ENCODE measurements around the gene POLK.

Gene POLK

GRCh38 chr5:75524071-75524470 lies 12.4 kb downstream of the POLK start:
- H3F3A ChIP-seq (ENCODE audit: insufficient read depth, low read length), result peaks cover 11% of the 10 kb centered on the region

GRCh38 chr5:75524591-75524990 lies 12.9 kb downstream of the POLK start:
- Histone ChIP-seq H3K27ac (ENCODE audit: low read length) (peak overlapping the region; percentile 47; the same call in 1 of the 2 replicates), H3K4me1 (ENCODE audit: low read length) (peaks cover 24% of the 10 kb centered on the region), H3K79me2 (ENCODE audit: low read length) (peaks cover 46% of the 10 kb centered on the region), H3K9me3 (replicated peaks; ENCODE audit: insufficient read depth, low read length) (no peaks in the 10 kb centered on the region), H2AFZ (ENCODE audit: low read length) (no peak overlapping the region), H3K4me2 (ENCODE audit: low read depth, low read length) (peak overlapping the region; percentile 35; the same call in 1 of the 2 replicates), H3K9me2 (replicated peaks; ENCODE audit: insufficient read depth, low read length) (no peaks in the 10 kb centered on the region), H4K20me1 (ENCODE audit: insufficient read depth, low read length) (no peaks in the 10 kb centered on the region), H3K27me3 (replicated peaks; ENCODE audit: insufficient read depth, low read length) (no peaks in the 10 kb centered on the region), H3K9ac (ENCODE audit: low read length) (no peak overlapping the region), H3K4me3 (ENCODE audit: low read length) (no peak overlapping the region), H3K36me3 (replicated peaks; ENCODE audit: insufficient read depth, low read length) (no peaks in the 10 kb centered on the region; the same call in 1 of the 2 replicates), H3F3A (ENCODE audit: insufficient read depth, low read length) (peaks cover 11% of the 10 kb centered on the region)
- no peak for DNase-seq
- TF ChIP-seq EZH2 (optimal IDR thresholded peaks at IDR 0.05; ENCODE audit: low read depth, low read length) (no peak), CTCF (IDR thresholded peaks at IDR 0.05; ENCODE audit: low read length) (no peak), EZH2phosphoT487 (IDR thresholded peaks at IDR 0.05; ENCODE audit: low read length) (no peak)

More at GRCh38 chr5:75524071-75524470, 12.4 kb downstream of the POLK start:
- Histone ChIP-seq H3K27ac (ENCODE audit: low read length) (peak overlapping the region; percentile 47; the same call in 1 of the 2 replicates), H3K79me2 (ENCODE audit: low read length) (peaks cover 51% of the 10 kb centered on the region), H3K27me3 (replicated peaks; ENCODE audit: insufficient read depth, low read length) (no peaks in the 10 kb centered on the region), H3K9me3 (replicated peaks; ENCODE audit: insufficient read depth, low read length) (no peaks in the 10 kb centered on the region), H3K4me1 (ENCODE audit: low read length) (peaks cover 24% of the 10 kb centered on the region), H3K9ac (ENCODE audit: low read length) (no peak overlapping the region), H3K36me3 (replicated peaks; ENCODE audit: insufficient read depth, low read length) (no peaks in the 10 kb centered on the region; the same call in 1 of the 2 replicates), H3K4me2 (ENCODE audit: low read depth, low read length) (peak overlapping the region; percentile 35; the same call in 1 of the 2 replicates), H2AFZ (ENCODE audit: low read length) (no peak overlapping the region), H3K4me3 (ENCODE audit: low read length) (no peak overlapping the region; the same call in 1 of the 2 replicates), H3K9me2 (replicated peaks; ENCODE audit: insufficient read depth, low read length) (no peaks in the 10 kb centered on the region), H4K20me1 (ENCODE audit: insufficient read depth, low read length) (no peaks in the 10 kb centered on the region)
- TF ChIP-seq EZH2phosphoT487 (IDR thresholded peaks at IDR 0.05; ENCODE audit: low read length) (no peak), CTCF (IDR thresholded peaks at IDR 0.05; ENCODE audit: low read length) (no peak), EZH2 (optimal IDR thresholded peaks at IDR 0.05; ENCODE audit: low read depth, low read length) (no peak)
- DNase-seq, result peak; percentile 38

GRCh38 chr5:75525344-75525743 lies 13.7 kb downstream of the POLK start:
- Histone ChIP-seq H3K4me3 (ENCODE audit: low read length) (no peak overlapping the region), H3K36me3 (replicated peaks; ENCODE audit: insufficient read depth, low read length) (no peaks in the 10 kb centered on the region; the same call in 1 of the 2 replicates), H3K27me3 (replicated peaks; ENCODE audit: insufficient read depth, low read length) (no peaks in the 10 kb centered on the region), H3K9ac (ENCODE audit: low read length) (no peak overlapping the region), H3K9me3 (replicated peaks; ENCODE audit: insufficient read depth, low read length) (no peaks in the 10 kb centered on the region), H3K79me2 (ENCODE audit: low read length) (peaks cover 38% of the 10 kb centered on the region), H3F3A (ENCODE audit: insufficient read depth, low read length) (peaks cover 11% of the 10 kb centered on the region), H3K4me1 (ENCODE audit: low read length) (peaks cover 24% of the 10 kb centered on the region), H4K20me1 (ENCODE audit: insufficient read depth, low read length) (no peaks in the 10 kb centered on the region), H3K9me2 (replicated peaks; ENCODE audit: insufficient read depth, low read length) (no peaks in the 10 kb centered on the region), H3K4me2 (ENCODE audit: low read depth, low read length) (no peak overlapping the region), H2AFZ (ENCODE audit: low read length) (no peak overlapping the region), H3K27ac (ENCODE audit: low read length) (no peak overlapping the region)
- TF ChIP-seq CTCF (IDR thresholded peaks at IDR 0.05; ENCODE audit: low read length) (no peak), EZH2phosphoT487 (IDR thresholded peaks at IDR 0.05; ENCODE audit: low read length) (no peak), EZH2 (optimal IDR thresholded peaks at IDR 0.05; ENCODE audit: low read depth, low read length) (no peak)
- DNase-seq, result no peak
